K562 (cell line): ENCODE results near the gene RASSF3.

Source experiments
- MTA3 ChIP-seq: fragments of 450-650 bp; formaldehyde crosslinking; IDR thresholded peaks from 2 replicates; pipeline ENCODE4 v1.6.1; 2017; ENCODE audit warnings: mild to moderate bottlenecking, borderline replicate concordance
- MXI1 ChIP-seq: IDR thresholded peaks from 2 replicates; pipeline ENCODE4 v1.6.1; 2011; ENCODE audit warnings: low read depth, mild to moderate bottlenecking, improper control_type of control experiment, low read length
- SMC3 ChIP-seq: conservative IDR thresholded peaks from 2 replicates; pipeline ENCODE4 v1.6.1; 2011; ENCODE audit warnings: low read depth, low read length, improper control_type of control experiment; ENCODE audit not compliant: insufficient read depth
- SP1 ChIP-seq: sonication (generic); formaldehyde crosslinking; IDR thresholded peaks from 2 replicates; pipeline ENCODE4 v1.8.1; 2022; ENCODE audit warnings: mild to moderate bottlenecking, missing genetic modification reagents
- TF ChIP-seq, protein P1 (sequence below), 3 experiments: IDR thresholded peaks in 2 of 3; conservative IDR thresholded peaks in 1 of 3; 2 replicates each; pipeline ENCODE4 v1.5.1; 2011 to 2012; ENCODE audit warnings: low read length in 3 of 3, mild to moderate bottlenecking in 3 of 3, control low read depth in 2 of 3, improper control_type of control experiment in 1 of 3, inconsistent platforms in 1 of 3, low read depth in 1 of 3, mixed read lengths in 1 of 3, moderate library complexity in 1 of 3; ENCODE audit not compliant: insufficient read depth in 2 of 3

- TF ChIP-seq SMC3 (no peak), MTA3 (no peak), SP1 (CRISPR knock-in tag) (no peak), MXI1 (no peak)
- TF ChIP-seq, protein P1, sequence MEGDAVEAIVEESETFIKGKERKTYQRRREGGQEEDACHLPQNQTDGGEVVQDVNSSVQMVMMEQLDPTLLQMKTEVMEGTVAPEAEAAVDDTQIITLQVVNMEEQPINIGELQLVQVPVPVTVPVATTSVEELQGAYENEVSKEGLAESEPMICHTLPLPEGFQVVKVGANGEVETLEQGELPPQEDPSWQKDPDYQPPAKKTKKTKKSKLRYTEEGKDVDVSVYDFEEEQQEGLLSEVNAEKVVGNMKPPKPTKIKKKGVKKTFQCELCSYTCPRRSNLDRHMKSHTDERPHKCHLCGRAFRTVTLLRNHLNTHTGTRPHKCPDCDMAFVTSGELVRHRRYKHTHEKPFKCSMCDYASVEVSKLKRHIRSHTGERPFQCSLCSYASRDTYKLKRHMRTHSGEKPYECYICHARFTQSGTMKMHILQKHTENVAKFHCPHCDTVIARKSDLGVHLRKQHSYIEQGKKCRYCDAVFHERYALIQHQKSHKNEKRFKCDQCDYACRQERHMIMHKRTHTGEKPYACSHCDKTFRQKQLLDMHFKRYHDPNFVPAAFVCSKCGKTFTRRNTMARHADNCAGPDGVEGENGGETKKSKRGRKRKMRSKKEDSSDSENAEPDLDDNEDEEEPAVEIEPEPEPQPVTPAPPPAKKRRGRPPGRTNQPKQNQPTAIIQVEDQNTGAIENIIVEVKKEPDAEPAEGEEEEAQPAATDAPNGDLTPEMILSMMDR (IDR thresholded peaks at IDR 0.05 in 2 of 3, conservative IDR thresholded peaks at IDR 0.05 in 1 of 3; ENCODE audit: insufficient read depth in 2 of 3, low read depth in 1 of 3, low read length in 3 of 3): no peak
These were observed 48.8 kb upstream of the RASSF3 start for GRCh38 chr12:64561302-64562136.
